Stimulated activated CD8-positive, alpha-beta memory T cell treated with anti-CD3 and anti-CD28 coated beads, Interleukin-15, amount 100 ng/mL, for 48 hours (primary cell): Measurements from ENCODE around the gene PDZRN3.
"Not testable (repeated sequence)": the region's sequence is repeated elsewhere in the genome, so short reads cannot be mapped to it uniquely, and the experiment has no call there.

Experiments used
- DNase-seq, 2 donors: peaks; one replicate each; pipeline ENCODE4 v3.0.0-alpha.2; 2020; ENCODE audit warnings: low read depth in 2 of 2

Gene PDZRN3

DNA sequence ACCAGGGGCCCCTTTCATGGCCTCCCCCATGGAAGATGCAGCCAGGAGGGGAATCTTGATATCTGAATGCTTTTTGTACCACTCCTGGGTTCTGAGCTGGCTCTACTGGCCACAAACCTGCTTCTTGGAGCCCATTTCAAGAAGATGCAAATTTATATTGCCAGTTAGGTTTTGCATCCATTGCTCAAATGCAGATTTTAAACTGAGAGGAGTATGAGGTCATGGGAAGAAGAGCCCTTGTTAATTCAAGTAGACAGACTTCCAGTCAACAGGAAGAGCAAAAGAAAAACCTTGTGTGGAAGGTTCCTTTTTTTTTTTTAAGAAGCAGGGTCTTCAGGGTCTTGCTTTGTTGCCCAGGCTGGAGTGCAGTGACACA lies 133.5 kb downstream of the PDZRN3 start:
- DNase-seq: no peak

DNA sequence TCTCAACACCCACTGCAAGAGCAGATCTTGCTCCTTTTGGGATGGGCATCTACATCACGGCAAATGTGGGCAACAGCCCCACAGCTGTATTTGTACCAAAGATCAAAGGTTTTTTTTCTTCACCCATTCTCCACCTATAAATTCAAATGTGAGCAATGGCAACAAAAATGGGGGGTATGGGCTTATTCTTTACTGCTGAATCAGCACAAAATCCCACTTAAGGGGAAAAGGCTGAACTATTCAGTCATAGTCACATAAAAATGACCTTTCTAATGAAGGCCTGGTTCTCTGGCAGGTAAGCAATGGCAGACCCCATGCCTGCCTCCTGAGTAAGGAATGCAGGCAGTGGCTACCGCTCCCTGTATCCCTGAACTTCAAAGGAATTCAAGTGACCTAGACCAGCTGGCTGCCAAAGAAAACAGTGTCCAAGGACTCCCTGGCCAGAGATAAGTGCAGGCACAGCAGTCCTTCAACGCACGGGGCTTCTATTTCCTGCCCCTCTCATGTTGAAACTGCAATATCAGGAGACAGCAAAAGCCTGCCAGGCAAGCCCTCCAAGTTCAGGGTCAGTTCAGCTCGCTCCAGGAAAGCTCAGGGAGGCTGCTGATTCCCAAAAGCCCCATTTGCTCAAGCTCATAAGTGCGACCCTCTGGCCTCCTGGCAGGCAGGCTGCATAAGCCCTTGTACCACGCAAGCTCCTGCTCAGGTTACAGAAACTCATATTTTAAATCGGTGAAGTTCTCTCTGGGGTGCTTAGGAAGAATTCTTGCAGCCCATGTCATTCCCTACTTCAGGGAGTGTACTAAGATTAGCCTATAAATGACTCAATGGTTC lies 134.1 kb downstream of the PDZRN3 start:
- DNase-seq: no peak

DNA sequence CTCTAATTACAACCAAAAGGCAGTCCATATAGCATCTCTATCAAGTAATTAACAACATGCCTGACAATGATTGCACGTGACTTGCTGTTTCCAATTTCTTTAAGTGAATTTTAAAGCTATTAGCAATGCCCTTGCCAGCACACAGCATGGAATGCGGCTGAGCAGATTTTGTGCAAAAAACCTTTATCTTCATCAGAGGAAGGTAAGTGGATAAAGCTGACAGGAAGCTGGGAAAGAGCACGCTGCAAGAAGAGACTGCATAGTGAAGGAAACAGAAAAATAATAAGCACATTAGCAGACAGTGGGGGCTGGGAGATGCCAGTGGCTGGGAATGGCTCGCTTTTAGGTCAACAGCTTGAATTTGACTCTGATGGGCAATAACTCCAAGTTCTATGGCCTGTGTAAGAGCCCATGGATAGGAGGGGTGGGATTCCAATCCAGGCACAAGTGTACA lies 138.8 kb downstream of the PDZRN3 start:
- no peak for DNase-seq

DNA sequence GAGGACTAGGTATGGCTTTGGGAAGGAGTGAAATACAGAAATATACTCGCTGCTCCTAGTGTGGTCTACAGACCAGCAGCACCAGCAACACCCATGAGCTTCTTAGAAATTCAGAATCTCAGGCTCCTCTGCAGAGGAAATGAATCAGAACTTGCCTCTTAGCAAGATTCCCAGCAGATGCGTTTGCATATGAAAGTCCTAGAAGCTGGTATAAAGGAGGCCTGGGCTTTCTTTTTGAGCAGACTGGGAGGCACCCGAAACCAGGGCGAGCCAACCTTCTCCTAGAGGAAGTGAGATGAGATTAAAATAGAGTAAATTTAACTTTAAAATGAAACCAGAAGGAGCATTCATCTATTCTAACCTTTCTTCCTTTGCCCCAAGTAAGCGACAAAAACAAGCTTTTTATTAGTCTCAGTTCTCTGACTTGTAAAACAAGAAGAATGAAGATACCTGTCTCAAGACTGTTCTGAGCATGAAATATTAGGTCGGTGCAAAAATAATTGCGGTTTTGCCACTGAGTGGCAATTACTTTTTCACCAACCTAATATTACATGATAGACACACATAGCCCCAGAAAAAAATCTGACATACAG lies 140.0 kb downstream of the PDZRN3 start:
- no peak for DNase-seq

DNA sequence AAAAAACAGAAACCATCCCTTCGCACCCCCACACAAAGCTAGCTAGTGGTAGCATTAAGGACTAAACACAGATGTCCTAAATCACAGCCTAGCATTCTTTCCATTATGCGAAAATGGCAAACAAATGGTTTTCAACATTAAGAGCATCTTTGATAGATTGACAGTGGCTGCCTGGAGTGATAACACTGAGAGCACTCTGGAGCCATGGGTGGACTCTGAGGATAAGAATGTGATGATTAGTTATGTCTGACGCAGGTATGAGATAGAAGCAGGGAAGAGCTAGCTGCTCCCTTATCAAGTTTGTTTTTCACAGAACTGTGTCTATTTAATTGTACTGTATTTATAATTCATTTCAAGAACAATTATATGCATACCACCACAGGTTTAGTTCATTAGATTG lies 142.9 kb downstream of the PDZRN3 start:
- DNase-seq: no peak

DNA sequence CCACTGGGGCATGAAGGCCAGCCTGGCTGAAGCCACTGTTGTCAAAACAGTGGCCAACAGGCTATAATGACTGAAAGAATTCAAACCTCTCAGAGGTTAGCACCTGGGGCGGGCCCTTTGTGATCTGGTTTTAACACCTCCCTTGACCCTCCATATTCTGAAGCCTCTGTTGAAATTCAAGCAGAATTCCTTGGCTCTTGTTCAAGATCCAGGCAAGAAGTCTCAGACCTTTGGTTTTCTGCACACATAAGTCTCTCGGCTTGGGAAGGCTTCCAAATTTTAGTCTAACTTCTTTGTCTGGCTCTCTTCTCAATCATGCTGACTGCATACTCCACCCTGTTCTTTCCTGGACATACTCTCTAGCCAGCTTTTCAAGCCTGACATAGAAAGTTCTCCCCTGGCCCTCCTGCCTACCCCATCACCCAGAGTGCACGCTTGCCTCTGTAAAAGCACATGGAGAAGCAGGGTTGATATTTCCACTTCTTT lies 144.5 kb downstream of the PDZRN3 start:
- DNase-seq: no peak

DNA sequence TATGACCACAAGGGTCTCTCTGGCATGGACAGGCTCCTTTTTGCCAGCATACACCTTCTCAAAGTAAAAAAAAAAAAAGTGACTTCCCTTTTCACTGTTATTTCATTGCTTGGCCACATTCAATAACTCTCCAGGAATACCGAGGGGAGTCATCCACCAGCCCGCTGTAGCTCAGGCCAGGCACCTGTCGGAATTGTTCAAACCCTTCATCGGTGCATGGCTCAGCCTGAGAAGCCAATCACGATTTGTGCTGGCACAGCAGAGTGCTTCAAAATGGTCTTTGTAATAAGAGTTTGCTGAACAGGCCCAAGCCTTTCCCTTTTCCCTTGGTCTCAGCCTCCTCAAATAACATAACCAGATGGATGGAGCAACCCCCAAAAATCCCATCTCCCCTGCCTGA lies 145.4 kb downstream of the PDZRN3 start:
- no peak for DNase-seq

DNA sequence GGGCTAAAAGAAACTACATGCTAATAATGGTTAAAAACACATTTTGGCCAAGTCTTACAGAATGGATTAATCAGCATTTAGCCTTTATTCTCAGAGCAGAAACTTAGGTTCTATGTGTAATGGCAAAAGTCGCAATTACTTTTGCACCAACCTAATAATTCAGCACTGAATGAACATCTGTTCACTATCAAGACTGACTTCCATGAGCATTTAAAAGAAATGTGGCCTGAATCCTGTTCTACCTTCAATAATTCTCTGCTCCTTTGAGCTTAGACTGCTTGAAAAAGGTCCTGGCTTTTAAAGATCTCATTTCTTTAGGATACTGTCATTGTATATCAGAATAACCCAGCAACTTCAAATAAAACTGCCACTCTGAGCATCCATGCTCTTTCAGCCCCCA lies 145.9 kb downstream of the PDZRN3 start:
- no peak for DNase-seq

DNA sequence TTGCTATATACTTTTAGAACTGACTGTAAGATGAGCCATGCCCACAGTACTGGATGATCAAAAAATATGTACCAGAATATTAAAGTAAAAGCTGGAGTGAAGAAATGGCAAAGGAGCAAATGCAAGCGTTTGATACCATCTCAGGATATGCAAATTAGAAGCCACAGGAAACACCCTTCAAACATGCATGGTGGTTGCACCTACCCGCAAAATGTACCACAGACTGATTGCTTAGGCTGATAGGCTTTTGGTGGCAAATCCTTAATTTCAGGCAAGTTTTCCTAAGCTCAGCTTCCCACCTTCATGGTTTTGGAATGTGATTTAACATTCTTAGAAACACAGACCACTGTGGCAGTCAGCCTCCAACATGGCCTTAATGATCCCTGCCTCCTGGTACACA lies 149.0 kb downstream of the PDZRN3 start:
- no peak for DNase-seq

DNA sequence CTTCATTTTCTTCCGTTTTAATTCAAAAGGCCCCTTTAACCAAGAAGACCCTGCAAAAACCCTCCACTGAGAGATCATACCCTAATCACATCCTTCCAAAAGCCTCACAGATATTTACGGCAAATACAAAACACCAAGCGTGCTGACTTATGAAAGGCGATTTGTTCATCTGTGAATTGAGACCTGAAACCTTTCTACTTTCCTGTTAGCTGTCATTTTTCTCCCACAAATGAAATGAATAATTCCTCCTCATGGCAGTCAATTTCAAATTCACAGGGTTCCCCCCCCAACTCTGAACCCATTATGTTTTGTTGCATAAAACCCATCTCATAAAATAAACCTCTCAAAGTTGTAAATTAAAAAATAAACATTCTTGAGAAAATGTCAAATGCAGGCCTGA lies 149.6 kb downstream of the PDZRN3 start:
- DNase-seq: no peak

DNA sequence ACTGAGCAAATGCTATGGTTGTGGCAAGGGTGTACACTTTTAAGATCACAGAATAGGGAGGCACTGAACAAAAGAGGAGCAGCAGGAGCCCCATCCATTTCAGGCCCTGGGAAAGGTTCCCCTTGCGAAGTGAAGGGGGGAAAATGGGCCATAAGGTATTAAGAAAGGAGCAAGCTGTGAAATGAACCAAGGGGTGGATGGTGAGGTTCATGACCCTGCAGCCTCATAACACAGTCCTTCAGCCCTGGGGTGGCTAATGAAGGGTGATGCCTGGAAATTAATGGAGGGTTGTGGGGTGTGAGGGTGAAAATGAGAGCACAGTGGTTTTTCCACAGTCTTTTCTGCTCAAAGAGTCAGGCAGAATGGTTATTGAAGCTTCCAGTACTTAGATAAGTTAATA lies 150.1 kb downstream of the PDZRN3 start:
- no peak for DNase-seq

DNA sequence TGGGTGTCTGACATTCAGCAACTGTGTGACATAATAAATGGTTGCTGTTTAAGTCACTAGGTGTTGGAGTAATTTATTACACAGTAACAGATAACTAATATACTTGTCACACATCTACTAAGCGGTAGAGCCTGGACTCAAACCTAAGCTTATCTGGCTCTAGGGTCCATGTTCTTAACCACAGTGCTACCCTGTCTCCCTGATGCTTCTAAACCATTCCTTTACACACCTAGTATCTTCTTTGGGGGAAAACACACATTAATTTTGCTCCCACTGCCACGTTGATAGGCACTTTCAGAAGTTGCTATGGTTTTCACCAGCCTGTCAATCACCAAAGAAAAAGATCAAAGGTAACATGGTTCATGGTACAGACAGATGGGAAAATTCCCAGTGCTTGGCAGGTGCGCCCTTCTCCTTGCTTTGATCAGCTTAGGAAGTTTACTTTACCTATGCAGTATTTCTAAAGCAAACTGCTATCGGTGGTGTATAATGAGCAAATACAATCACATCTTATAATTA lies 150.8 kb downstream of the PDZRN3 start:
- DNase-seq: no peak

DNA sequence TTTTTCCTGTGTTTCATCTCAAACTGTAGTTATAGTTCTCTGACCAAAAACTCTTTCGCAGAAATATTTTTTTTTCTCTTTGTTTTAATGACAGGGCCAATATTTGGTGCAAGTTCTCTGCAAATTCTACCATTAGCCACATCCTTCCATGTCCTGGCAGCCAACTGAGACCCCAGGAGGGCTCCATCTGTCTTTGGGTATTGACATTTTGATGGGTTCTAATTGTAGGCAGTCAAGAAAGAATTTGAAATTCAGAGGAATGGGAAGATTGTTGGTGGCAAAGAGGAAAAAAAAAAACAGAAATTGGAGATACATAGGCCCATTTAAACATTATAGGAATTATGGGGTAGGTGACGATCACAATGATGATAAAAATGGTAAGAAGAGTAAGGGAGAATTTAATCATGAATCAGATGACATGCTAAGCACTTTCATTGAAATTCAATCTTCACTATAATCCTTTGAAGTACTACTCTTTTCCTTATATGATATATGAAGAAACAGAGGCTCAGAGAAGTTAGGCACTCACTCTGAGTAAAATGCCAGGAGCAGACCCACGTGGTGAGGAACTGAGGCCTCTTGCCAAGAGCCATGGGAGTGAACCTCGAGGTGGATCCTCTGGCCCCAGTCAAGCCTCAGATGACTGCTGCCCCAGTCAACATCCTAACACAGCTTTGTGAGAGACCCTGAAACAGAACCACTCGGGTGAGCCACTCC lies 151.4 kb downstream of the PDZRN3 start:
- no peak for DNase-seq

DNA sequence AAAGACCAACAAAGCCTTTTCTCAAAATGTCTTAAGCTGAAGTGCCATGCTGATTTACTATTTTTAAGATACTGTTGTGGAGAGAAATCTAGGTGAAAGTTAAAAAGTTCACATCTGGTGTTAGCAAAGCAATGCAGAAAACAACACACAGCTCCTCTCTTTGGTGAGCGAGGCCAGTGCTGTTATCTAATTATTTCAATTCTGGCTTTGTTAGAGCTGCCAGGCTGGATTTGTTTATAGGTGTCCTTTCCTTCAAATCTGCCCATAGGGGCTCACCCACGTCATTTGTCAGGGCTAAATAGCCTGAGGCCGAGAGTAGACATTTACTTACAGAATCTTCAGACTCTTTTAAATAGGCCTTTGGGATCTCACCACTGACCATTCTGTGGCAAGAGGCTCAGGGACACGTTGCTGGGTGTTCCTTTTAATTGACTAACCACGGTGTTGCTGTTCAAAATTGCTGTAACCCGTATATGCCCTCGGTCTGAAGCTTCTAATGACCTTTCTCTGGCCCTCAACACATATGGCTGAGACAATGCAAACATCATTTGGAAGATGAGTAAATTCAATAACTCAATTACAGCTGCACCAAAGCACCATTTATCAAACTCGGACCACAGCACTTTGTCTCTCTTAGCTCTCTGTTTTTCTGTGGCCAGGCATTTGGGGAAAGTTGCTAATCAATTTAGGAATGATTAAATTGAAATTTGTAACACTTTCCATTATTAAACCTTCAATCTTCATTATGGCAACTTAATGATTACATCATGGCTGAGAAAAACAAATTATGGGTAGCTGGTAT lies 152.6 kb downstream of the PDZRN3 start:
- DNase-seq: no peak

DNA sequence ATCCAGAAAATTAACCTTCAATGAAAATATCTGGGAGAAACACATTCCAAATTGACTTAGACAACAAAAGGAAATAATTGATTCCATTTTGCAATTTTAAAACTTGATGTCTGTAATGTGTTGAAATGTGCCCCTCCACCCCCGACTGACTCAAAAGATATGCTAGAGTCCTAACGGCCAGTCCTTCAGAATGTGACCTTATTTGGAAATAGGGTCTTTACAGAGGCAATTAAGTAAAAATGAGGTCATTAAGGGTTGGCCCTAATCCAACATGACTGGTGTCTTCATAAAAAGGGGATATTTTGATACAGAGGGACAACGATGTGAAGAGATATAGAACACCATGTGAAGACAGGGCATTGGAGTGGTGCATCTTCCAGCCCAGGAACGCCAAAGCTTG lies 153.9 kb downstream of the PDZRN3 start:
- no peak for DNase-seq

DNA sequence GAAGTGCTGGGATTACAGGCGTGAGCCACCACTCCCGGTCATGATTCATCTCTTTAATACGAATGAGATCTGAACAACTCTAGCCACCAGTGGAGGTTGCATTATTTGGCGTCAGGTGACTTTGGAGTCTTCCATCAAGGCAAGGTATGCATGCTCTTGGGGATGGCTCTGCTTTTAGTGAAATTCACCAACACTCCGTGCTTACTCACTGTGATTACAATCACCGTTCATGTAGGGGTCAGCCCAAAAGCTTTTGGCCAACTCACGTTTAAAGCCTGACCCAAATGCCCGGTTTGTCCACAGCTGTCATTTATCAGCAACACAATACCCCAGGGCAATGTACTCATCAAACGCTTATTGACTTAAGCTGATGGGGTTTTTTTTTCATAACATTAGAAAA lies 155.4 kb downstream of the PDZRN3 start:
- DNase-seq: no peak

DNA sequence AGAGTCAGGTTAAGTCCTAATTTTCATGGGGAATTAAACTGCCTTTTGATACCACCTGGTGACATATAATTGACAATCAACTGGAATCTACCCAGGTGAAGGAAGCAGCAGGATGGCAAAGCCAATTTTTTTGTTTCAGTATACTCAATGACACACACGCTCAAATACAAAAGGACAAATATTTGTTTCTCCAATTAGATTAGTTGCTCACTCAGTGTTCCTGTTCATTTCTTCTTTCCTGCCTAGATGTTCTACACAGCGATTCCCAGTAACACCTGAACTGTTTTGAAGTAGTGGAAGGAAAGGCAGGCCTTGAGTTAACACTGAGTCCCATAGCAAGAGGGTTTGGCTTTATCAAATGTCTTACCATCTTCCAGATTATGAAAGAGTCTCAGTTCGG lies 157.5 kb downstream of the PDZRN3 start:
- no peak for DNase-seq

DNA sequence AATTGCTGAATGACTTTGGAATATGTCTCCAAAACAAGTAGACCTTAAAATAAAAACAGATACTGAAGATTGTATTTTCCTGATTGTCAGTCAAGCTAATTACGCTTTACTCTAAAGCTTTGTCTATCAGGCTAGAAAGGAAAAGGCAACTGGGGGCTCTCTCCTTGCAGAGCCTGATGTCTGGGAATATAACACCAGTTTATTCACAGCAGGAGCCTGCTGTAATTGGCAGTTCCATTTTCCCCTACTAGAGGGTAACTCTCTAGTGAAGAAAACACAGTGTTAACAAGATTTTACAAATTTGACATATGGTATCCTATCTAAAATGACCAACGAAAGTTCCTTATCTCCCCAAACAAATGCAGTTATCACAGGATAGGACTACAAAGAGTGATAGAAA lies 158.8 kb downstream of the PDZRN3 start:
- no peak for DNase-seq

DNA sequence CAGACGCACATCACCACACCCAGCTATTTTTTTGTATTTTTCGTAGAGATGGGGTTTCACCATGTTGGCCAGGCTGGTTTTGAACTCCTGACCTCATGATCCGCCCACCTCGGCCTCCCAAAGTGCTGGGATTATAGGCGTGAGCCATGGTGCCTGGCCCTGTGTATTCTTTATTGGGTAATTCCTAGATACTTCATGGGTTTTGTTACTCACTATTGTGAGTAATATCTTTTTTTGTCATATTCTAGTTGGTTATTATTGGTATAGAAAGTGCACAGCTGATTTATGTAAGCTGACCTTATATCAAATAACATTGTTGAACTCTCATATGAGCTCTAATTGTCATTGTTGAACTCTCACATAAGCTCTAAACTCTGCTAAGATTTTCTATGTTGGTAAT lies 160.6 kb downstream of the PDZRN3 start:
- not testable (repeated sequence) for DNase-seq

DNA sequence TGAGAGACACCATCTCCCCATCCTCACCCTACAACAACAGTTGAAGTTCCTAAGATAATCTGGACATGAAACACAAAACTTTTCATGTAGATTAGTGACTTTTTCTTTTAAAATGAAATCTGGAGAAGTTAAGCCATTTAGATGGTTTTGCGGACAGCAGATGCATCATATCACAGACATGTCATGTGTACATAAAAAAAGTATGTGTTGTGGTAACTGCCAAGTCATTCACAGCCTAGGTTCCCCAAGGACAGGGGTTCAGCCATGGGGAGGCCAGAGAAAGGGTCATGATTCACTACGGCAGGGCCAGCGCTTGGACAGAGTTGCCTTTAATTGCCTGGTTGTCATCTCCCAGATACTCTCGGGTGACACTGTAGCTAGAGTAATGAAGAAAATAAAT lies 163.2 kb downstream of the PDZRN3 start:
- no peak for DNase-seq

DNA sequence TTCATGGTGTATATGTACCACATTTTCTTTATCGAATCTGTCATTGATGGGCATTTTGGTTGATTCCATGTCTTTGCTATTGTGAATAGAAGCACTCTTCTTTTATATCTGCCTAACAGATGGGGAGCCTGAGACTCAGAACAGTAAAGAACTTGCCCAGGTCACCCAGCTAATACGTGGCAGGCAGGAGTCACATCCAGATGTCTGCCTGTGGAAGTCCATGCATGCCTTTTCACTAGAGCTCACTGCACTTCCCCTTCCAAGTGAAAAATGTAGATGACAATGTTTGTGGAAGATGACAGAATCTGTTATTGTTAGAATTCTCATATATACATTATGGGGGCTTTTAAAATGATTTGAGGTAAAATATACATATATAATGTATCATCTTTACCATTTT lies 165.0 kb downstream of the PDZRN3 start:
- no peak for DNase-seq

DNA sequence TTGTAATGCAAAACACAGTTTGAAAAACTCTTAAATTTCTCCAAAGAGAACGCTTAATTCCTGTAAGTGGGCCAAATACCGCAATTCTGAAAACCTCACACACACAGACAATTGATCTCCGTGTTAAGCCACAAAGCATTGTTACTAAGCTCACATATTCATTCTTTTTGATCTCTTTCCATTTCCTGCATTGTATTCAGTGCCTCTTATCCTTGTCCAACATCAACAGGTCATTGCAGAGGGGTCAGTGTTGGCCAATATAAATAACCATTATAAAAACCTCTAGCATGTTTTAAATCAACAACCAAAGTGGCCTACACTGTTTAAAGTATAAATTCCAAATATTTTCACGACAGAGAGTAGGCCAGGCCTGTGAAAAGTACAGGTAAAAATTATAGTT lies 171.1 kb downstream of the PDZRN3 start:
- DNase-seq: no peak
